ENCODE data around the gene ESPNL. TPM values are rescaled to one million over a fixed set of nuclear protein-coding genes. Genes with fewer than 3 reads are reported as not detected.
A peak's percentile ranks its signal among the peaks of the same experiment; 100 is the strongest.

The ESPNL gene
- total RNA-seq, 1 donor: 1.3 TPM

- TF ChIP-seq, protein P1, sequence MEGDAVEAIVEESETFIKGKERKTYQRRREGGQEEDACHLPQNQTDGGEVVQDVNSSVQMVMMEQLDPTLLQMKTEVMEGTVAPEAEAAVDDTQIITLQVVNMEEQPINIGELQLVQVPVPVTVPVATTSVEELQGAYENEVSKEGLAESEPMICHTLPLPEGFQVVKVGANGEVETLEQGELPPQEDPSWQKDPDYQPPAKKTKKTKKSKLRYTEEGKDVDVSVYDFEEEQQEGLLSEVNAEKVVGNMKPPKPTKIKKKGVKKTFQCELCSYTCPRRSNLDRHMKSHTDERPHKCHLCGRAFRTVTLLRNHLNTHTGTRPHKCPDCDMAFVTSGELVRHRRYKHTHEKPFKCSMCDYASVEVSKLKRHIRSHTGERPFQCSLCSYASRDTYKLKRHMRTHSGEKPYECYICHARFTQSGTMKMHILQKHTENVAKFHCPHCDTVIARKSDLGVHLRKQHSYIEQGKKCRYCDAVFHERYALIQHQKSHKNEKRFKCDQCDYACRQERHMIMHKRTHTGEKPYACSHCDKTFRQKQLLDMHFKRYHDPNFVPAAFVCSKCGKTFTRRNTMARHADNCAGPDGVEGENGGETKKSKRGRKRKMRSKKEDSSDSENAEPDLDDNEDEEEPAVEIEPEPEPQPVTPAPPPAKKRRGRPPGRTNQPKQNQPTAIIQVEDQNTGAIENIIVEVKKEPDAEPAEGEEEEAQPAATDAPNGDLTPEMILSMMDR (IDR thresholded peaks at IDR 0.05; ENCODE audit: insufficient read depth, low read depth, low read length): no peak
- no peak for DNase-seq (ENCODE audit: low read depth)
Observed at GRCh38 chr2:238151628-238152235, 51.6 kb downstream of the ESPNL start.

DNA sequence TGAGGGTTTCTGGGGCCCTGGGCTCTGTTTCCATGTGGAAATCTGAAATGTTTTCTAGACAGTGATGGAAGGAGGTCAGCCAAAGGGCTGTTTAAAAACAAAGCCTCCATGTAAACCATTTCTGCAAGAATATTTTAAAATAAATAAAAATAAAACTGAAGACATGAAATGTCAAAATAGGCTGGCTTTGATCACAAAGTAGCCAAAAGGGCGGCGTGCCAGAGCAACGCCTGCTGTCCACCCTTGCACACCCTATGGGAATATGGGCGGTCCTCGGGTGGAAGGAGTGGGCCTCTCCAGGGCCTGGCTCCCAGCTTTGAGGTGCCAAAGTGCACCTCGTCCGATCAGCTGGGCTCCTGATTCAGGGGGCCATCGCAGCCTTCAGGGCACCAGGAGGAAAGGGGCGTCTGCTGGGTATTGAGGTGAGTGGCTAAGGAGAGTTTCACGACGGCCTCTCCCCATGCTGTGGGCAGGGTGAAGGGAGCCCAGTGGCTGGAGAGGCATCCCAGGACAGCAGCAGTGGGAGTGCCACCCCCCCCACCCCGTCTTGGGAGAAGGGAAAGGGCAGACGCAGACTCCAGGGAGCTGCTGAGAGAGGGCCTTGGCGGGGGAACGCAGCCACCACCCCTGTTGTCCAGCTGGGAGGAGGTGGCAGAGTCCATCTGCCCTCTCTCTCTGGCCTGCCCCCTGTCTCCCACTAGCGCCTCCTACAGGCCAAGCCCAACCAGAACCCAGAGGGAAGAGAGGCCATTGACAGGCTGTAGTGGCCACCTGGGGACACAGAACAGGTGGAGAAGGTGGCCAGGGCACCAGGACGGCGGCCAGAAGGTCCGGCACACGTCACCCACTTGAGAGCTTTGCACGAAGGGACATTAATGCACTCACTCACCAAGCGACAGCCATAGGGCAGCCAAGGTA is 52.9 kb downstream of the ESPNL start:
- H3K4me3 ChIP-seq (ENCODE audit: low read depth, low read length): no peak overlapping the region
- DNase-seq (ENCODE audit: low read depth): peak; percentile 44
- TF ChIP-seq, protein P1 (IDR thresholded peaks at IDR 0.05; ENCODE audit: insufficient read depth, low read depth, low read length): peak; percentile 19

More at GRCh38 chr2:238151628-238152235, 51.6 kb downstream of the ESPNL start:
- no peak overlapping the region for H3K4me3 ChIP-seq (ENCODE audit: low read depth, low read length)

DNA sequence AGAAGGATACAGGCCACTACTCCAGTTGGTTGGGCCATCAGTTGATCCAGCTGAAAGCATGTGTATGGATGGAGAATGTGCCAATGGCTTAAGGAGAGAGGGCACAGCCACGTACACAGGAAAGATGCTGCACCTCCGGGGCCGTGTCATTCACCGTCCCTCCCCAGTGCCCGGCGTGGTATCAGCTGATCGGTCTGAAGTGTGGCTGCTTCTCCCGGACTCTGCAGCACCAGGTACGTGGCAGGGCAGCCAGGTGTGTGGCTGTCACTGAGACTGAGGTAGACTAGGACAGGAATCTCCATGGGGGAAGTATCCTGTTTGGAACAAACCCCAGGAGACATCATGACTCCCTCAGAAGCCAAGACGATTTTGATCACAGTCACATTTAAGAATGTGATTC is 54.4 kb downstream of the ESPNL start:
- TF ChIP-seq, protein P1 (IDR thresholded peaks at IDR 0.05; ENCODE audit: insufficient read depth, low read depth, low read length): no peak
- H3K4me3 ChIP-seq (ENCODE audit: low read depth, low read length): no peak overlapping the region
- DNase-seq (ENCODE audit: low read depth): no peak

DNA sequence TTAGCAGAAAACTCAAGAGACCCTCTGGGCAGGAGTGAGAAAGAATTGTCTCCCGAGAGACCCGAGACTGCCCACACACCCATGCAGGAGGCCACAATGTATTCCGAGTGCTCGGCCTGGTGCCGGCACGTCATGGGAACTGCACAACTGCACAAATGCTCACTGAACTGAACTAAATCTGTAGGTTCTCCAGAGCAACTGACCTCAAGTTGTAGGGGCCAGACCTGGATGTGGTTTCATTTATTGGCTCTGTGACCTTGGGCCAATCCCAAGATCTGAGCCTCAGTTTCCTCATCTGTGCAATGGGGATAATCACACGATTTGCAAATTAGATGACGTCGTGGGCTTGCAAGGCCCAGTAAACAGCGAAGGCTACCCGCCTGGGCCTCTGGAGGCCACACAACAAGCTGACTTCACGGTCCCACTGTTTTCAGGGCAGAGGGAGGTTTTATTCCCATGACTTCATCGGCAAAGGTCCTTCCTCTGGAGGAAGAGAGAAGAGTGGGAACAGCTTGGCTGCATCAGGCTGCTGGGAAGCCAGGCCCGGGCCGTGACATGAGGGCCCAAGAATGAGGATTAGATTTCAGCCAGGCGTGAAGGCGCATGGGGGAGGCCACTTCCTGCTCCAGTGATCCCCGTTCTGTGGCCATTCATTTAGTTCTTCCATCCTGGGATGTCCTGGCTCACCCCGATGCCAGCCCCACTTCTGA is 55.1 kb downstream of the ESPNL start:
- TF ChIP-seq, protein P1 (IDR thresholded peaks at IDR 0.05; ENCODE audit: insufficient read depth, low read depth, low read length): no peak
- H3K4me3 ChIP-seq (ENCODE audit: low read depth, low read length): no peak overlapping the region

DNA sequence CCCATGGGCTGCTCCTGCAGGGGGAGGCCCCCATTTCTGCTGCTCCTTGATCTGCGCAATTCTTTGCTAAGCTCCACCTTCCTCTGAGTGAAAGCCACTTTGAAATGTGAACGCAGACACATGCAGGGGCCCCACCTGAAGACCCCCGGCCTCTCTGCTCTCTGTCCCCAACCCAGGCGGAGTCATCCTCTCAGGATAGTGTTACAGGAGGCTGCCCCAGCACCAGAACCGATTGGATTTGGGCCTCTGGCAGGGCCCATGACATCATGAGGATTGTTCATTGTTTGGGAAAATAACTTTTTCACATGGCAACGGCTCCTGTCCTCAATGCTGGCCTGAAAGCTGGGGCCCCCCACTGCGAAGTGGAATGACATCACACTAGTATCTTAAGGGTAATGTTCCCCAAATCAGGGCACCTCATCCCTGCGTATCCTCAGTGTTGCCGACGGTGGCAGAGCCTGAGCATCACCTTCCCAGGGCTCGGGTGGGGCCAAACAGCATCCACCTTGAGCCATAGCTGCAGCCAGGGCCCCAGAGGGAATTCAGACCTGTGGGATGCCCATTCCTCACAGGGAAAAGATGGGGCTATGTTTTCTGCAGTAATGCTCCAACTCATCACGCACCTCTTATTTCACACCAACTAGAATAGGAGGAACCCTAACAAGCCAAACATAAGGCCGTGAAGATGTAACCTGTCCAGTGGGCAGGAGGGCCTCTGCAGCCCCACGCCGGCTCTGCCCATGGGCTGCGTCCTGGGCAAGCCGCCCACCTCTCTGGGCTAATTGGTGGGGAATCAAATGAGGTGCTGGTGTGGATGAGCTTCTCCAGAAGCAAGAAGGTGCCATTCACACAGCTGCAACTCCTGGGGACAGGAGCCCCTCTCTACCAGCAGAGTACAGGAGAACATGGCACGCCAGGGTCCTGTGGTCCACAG is 55.9 kb downstream of the ESPNL start:
- TF ChIP-seq, protein P1 (IDR thresholded peaks at IDR 0.05; ENCODE audit: insufficient read depth, low read depth, low read length): no peak
- no peak overlapping the region for H3K4me3 ChIP-seq (ENCODE audit: low read depth, low read length)
- no peak for DNase-seq (ENCODE audit: low read depth)

More for the DNA sequence above, 55.1 kb downstream of the ESPNL start:
- peak; percentile 72 for DNase-seq (ENCODE audit: low read depth)
